Keratinocyte (primary cell): ENCODE results near the gene DIP2C.

Source experiments
- EZH2 ChIP-seq: IDR thresholded peaks from one replicate; pipeline ENCODE4 v1.6.1; 2012; ENCODE audit warnings: inconsistent platforms, mild to moderate bottlenecking, low read length, moderate library complexity
- TF ChIP-seq, protein P1 (sequence below), 3 experiments: IDR thresholded peaks in 1 of 3; conservative IDR thresholded peaks in 1 of 3; optimal IDR thresholded peaks in 1 of 3; 2 replicates in 2 of 3; 3 replicates in 1 of 3; pipeline versions ENCODE3 to v1.5.1; 2011; ENCODE audit warnings: low read length in 3 of 3, mild to moderate bottlenecking in 3 of 3, moderate library complexity in 2 of 3, control low read depth in 1 of 3, inconsistent platforms in 1 of 3; ENCODE audit not compliant: insufficient read depth in 2 of 3; ENCODE audit errors: extremely low read depth in 1 of 3

DNA sequence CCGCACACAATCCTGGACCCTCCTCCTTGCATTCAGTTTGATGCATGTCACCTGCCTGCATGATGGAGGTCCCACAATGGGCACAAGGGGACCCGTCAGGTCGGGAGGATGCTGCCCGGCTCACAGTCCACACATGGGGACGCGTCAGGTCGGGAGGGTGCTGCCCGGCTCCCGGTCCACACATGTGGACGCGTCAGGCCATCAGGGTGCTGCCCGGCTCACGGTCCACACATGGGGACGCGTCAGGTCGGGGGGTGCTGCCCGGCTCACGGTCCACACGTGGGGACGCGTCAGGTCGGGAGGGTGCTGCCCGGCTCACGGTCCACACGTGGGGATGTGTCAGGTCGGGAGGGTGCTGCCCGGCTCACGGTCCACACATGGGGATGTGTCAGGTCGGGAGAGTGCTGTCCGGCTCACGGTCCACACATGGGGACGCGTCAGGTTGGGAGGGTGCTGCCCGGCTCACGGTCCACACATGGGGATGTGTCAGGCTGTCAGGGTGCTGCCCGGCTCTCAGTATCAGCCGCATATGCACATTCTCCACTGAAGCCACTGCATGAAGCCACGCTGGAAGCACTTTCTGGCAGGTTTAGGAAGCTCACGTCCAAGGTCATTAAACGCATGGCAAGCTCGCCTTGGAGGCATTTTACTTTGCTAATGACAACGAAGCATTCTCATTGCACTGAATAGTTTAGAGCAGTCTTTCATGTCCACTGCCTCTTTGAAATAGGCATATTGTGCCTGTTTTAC is 50.3 kb downstream of the DIP2C start:
- TF ChIP-seq, protein P1, sequence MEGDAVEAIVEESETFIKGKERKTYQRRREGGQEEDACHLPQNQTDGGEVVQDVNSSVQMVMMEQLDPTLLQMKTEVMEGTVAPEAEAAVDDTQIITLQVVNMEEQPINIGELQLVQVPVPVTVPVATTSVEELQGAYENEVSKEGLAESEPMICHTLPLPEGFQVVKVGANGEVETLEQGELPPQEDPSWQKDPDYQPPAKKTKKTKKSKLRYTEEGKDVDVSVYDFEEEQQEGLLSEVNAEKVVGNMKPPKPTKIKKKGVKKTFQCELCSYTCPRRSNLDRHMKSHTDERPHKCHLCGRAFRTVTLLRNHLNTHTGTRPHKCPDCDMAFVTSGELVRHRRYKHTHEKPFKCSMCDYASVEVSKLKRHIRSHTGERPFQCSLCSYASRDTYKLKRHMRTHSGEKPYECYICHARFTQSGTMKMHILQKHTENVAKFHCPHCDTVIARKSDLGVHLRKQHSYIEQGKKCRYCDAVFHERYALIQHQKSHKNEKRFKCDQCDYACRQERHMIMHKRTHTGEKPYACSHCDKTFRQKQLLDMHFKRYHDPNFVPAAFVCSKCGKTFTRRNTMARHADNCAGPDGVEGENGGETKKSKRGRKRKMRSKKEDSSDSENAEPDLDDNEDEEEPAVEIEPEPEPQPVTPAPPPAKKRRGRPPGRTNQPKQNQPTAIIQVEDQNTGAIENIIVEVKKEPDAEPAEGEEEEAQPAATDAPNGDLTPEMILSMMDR (optimal IDR thresholded peaks at IDR 0.05 in 1 of 3, IDR thresholded peaks at IDR 0.05 in 1 of 3, conservative IDR thresholded peaks at IDR 0.05 in 1 of 3; ENCODE audit: extremely low read depth in 1 of 3, insufficient read depth in 2 of 3, low read length in 3 of 3), result no peak
- no peak for TF ChIP-seq EZH2
